HuH-7 (cell line): Measurements from ENCODE around the gene COA4.
"Not testable (repeated sequence)": the region's sequence is repeated elsewhere in the genome, so short reads cannot be mapped to it uniquely, and the experiment has no call there.

ENCODE experiments used
- DNase-seq: peaks from one replicate; pipeline ENCODE4 v3.0.0; 2011; ENCODE audit warnings: low spot score

The COA4 gene

DNA sequence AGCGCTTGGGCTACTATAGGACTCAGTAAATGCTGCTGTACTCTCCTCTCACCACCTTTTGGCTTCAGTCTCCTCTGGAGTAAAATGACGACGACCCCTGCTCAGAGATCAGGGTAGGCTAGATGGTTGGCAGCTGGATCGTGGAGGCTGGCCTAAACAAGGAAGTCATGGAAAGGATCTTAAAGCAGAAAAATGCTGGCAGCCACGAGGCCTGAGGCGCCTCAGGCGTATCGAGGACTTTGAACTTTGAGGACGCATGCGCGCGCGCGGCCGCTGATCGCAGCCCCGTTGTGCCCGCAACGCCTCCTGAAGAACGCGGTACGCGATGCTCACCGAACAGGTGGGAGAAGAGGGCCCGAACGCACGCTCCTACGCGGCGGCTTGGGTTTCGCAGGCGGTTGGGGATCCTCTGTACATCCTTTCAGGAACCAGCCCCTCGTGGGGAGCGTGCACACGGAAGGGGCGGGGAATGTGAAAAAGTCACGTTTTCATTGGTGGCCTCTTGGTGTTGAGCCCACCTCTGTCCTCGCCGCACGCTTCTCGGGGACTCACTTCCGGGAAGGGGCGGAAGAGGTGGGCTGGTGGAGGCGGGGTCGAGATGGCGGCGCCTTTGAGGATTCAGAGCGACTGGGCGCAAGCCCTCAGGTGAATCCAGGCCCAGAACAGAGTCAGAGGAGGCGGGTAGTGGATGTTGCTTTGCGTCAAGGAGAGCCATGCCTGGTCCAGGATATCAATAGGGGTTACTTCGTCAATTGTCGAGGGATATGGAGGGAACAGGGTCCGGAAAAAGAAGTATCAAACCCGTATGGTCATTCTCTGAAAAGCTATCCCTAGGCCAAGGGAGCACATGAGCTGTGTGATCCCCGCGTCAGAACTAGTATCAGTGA, at the start of gene COA4, which contains the start of gene PAAF1:
COA4 (minus strand) TSS at position 423 of the 887 bp plus-strand sequence. CDS start 3,468 bp downstream, outside the sequence.
PAAF1 (plus strand) TSS at position 576 of the 887 bp plus-strand sequence; CDS start at position 599, 23 bp downstream.
- DNase-seq, result peak; percentile 94

DNA sequence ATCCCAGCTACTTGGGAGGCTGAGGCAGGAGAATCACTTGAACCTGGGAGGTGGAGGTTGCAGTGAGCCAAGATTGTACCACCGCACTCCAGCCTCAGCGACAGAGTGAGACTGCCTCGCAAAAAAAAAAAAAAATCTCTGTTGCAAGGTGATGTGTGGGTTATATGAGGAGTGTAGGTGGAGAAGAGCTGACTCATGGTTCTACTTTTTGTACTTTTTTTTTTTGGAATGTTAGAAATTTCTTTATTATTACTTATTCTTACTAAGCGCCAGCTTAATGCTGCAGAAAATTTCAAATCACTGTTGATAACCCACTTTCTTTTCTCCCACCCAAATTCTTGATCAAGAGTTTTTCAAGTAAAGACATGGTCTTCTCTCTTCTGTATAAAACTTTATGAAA, 44.5 kb upstream of the COA4 start:
- no peak for DNase-seq

DNA sequence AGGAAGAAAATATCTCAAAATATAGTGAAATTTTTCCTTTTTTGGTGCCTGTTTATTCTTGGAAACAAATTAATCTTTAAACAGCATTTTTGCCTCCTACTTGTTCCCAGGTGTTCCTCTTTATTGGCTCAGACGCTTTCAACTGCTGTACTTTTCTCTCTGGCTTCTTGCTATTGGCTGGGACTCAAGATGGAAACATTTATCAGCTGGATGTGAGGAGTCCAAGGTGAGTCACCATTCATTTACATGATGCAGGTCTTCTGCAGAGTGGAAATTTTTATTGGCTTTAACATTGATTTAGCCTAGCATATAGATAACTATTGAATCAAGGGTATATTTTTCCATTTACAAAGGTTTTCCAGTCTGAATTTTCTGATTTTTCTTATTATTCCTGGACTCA, 39.8 kb upstream of the COA4 start:
- DNase-seq, result no peak

DNA sequence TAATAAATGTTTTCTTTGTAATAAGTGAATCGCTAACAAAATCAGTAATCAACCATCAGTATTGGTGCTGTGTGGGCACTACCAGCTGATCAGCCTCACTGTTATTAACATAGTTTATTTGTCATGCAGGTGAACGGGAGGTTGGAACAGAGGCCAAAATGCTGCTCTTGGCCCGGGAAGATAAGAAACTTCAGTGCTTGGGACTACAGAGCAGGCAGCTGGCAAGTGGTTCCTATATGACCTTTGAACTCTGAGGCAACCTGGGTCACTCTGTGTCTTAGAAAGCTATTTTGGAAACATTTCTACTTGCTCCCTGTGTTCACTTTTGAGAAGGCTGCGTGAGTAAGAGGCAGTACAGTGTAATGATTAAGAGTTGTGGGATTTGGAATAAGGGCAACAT, 37.6 kb upstream of the COA4 start:
- DNase-seq, result no peak

DNA sequence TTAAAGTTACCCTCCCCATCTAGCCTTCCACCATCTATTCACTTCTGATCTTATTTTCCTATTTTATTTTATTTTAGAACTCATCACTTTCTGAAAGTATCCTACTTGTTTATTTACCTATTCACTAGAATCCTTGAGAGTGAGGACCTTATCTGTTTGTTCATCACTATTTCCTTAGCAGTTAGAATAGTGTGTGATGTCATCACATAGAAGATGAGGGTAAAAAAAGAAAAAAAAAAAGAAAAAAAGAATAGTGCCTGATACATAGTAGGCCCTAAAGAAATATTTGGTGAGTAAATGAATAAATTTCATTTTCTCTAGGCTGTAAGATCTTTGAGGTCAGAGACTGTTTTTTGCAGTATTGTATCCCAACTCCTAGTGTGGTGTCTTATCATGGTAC, 36.8 kb upstream of the COA4 start:
- DNase-seq, result no peak

DNA sequence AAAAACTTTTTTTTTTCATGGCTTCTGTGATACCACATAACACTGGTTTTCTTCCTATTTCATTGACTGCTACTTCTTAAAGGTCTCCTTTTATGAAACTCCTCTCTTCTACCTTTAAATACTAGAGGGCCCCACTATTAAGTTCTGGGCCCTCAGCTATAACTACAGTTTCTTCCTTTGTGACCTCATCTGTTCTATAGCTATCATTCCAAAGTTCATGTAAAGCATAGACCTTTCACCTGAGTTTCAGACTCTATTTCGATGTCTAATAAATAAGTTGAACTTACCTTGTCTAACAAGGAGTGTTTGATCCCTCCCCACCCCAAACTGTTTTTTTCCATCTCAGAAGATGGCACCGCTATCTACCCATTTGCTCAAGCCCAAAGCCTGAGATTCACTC, 35.4 kb upstream of the COA4 start:
- DNase-seq, result no peak

DNA sequence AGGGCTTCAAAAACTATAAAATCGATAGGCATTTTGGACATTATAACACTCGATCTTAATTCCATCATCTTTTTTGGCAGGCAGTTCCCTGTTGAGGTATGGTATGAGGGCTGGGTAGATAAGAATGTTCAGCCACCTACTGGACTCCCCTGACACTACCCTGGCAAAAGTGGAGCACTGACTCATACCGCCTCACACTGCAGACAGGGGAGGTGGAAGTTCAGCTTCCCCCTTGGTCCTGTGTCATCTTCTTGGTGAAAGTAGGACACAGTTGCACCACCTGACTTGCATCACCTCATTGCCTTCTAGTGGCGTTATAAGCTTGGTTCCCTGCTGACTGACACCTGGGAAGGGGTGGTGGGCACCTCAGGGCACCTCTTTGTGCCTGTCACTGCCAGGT, 30.5 kb upstream of the COA4 start:
- DNase-seq, result peak; percentile 28

DNA sequence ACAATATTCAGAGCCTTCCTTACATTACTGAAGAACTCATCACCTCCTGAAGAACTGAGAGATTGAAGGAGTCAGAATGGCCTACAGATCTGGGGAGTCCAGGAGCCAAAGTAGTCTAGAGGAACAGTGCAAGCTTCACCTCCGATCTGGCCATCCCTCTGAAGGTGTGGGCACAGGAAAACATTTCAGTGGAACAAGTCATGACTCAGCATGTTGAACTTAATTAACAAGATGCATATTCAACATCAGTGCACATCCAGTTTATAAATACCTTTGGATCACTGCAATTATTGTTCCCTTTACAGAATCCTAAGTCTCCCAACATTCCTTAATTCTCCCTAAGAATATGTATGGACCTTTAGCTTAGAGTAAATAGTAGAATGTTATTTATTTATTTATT, 25.7 kb upstream of the COA4 start:
- no peak for DNase-seq

DNA sequence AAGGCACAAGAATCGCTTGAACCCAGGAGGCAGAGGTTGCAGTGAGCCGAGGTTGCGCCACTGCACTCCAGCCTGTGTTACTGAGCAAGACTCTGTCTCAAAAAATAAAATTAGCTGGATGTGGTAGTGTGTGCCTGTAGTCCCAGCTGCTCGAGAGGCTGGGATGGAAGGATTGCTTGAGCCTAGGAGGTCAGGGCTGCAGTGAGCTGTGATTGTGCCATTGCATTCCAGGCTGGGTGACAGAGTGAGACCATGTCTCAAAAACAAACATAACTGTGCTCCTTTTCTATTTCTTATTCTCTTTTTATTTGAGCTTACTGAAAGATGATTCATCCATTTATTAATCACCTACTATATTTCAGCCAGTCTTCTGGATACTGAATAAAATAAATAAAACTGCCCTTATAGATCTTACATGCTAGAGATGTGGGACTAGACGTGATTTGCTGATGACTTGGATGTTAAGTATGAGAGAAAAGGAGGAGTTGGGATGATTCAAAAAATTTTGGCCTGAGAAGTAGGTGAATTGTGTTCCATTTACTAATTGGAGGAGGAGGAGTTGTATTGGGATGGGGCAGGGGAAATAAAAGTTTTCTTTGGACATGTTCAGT, 18.2 kb upstream of the COA4 start:
- DNase-seq, result no peak

DNA sequence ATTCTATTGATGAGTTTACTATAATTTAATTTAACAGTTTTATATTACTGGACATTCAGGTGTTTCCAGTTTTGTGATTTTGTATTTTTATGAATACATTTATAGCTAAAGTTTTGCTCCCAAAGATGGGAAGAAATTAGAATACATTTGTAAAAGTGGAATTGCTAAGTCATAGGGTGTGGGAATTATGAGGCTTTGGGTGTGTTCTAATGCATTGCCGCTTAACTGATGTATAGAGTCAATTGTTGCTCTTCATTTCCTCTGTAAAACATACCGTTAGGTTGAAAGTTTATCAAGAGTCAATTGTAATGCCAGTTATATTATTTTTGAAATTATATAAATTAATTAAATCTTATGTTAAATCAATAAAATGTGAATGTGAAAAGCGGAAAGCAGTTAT, 16.4 kb upstream of the COA4 start:
- no peak for DNase-seq

DNA sequence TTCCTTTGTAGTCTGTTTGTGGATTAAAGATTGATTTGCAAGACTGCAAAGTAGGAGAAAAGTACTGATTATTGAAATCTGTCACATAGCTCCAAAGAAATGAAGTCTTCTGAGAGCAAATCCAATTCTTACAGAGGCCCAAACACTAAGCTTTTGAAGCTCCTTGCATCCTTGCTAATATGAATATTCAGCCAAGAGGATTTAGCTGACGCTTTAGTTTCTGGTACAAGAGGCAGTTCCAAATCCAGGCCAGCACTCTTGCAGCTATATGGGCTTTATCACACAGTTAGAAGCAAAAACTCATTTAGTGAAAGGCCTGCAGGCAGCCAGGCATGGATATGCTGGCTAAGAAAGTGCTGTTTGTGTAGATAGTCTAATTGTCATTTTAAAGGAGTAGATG, 12.9 kb upstream of the COA4 start:
- no peak for DNase-seq

DNA sequence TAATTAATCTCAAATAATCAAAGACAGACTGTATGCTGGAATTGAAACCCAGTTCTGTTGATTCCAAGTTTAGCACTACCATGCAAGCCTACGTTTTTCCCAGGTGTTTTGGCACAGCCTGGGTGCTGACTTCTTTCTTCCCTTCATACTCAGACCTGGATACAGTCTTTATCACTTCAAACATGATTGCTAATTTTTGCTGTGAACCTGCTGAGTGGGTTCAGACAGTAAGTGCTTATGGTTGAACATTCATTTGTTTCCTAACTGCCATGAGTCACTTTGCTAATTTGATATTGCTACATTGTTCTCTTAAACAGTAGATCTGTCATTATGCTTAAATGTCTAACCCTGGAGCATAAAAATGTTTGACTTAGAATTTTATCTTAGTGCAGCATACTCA, 12.4 kb upstream of the COA4 start:
- DNase-seq, result no peak

DNA sequence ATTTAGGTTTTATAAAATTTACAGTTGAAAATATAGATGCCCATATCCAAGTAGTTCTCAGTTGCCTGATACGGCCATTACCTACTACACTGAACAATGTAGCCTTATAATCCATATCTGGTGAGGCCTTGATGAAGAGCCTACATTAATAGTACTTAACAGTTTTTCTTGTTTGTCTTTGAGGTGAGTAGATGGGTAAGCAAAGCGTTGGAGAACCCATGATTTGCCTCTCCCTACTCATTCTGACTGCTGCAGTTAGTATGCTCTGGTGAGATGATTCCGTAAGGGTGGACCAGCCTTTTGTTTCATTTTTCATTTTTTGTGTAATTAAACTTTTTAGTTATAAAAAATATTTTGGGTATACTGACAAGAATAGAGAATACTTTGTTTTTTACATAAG, 11.6 kb upstream of the COA4 start:
- no peak for DNase-seq

DNA sequence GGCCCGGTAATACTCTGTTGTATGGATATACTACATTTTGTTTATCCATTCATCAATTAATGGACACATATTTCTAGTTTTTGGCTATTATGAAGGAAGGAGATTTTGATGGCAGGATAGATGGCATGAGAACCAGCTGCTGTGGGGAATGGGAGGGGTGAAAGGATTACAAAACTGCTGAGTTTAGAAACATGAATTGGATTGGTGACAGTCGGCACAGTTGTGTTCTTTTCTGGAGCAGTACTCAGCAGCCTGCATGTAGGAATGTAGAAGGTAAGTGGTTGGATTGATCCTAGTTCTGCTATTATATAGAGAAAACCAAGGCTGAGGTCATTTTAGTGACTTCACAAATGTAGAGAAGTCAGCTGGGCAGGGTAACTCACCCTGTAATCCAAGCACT, 7.2 kb upstream of the COA4 start:
- no peak for DNase-seq

DNA sequence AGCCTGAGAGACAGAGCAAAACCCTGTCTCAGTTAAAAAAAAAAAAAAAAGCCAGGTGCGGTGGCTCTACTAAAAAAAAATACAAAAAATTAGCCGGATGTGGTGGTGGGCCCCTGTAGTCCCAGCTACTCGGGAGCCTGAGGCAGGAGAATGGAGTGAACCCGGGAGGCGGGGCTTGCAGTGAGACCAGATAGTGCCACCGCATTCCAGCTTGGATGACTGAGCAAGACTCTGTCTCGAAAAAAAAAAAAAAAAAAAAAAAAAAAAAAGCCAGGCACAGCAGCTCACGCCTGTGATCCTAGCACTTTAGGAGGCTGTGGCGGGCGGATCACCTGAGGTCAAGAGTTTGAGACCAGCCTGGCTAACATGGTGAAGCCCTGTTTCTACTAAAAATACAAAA, 3.8 kb upstream of the COA4 start:
- DNase-seq, result not testable (repeated sequence)

DNA sequence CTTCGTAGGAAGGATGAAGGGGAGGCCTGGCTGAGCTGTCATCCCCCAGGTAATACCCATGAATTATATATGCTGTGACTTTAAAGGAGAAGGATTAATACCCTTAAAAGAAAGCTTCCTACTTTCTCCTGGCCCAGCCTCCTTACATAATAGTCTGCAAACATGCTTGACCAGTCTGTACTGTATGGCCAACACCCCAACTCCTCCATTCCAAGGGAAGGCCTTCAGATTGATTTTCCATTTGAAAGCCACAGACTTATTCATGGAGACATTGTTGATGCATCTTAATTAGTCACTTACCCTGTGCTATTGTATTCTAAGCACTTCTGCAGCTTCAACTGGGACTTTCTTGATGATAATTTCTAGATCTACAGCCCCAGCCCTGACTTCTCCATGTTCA, 2.1 kb upstream of the COA4 start:
- no peak for DNase-seq

DNA sequence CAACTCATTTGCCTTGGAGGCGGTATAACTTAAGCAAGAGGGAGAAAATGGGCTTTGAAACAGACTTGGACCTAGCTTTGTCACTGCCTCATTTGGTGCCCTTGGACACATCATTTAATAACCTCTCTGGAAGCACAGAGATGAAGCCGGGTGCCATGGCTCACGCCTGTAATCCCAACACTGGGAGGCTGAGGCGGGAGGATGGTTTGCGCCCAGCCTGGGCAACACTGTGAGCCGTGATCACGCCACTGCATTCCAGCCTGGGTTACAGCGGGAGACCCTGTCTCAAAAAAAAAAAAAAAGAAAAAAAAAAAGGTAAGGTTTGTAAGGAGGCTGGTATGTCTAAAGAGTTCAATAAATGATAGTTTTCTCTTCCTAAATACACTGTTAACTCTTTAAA, 806 bp downstream of the COA4 start:
- no peak for DNase-seq

DNA sequence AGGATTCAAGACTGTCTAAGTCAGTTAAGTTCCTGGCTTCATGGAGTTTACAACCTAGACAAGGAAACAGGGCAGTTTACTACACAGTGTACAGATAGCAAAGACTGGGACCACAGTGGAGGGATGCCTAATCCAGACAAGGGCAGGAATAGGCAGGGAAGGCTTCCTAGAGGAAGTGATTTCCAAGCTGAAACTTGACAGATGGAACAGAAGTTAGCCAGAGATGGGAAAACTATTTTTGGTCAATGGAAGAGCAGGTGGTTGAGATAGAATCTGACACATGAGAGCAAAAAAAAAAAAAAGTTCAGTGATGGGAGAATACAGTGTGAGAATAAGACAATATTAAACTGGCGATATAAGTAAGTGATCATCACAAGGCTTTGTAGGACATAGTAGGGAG, 1.3 kb downstream of the COA4 start:
- no peak for DNase-seq

DNA sequence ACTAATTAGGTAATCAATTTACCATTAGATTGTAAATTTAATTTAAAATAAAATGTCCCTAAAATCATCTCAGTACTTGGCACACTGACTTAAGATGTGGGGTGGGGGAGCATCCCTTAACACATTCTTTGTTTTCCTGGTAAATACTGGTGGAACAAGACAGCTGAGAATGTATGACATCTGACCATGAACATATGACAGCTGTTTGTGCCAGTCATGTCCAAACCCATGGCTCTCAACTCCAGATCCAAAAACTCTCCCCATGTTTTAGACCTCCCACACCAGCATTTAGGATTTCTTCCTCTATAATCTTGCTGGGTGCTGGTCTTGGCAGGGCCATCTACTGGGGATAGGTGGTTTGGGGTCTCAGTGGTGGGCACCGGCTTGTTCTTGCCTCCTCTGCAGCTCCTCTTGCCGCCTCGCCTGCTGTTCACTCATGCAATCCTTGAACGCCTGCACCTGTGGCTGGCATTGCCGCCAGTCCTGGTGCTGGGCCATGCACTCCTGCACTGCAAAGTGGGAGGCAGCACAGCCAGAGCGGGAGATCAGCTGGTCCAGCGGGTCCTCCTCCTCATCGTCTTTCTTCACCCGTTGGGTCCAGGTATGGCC, 3.8 kb downstream of the COA4 start:
- DNase-seq, result no peak

DNA sequence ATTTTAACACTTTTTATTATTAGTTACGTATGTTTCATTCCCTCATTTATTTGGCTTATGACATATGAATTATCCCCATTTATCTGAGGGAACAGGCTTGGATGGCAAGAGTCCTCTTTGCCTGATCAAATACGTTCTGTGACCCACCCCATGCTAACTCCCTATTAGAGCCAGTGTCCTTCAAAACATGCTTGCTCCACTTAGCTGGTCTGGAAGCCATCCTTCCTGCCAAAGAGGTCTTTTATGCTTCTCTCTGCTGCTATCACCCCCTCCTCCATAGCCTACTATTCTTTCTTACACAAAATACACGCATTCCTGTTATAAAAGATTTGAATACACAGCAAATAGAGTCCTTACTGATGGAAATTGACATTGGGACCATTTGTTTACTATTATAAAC, 6.4 kb downstream of the COA4 start:
- DNase-seq, result no peak

DNA sequence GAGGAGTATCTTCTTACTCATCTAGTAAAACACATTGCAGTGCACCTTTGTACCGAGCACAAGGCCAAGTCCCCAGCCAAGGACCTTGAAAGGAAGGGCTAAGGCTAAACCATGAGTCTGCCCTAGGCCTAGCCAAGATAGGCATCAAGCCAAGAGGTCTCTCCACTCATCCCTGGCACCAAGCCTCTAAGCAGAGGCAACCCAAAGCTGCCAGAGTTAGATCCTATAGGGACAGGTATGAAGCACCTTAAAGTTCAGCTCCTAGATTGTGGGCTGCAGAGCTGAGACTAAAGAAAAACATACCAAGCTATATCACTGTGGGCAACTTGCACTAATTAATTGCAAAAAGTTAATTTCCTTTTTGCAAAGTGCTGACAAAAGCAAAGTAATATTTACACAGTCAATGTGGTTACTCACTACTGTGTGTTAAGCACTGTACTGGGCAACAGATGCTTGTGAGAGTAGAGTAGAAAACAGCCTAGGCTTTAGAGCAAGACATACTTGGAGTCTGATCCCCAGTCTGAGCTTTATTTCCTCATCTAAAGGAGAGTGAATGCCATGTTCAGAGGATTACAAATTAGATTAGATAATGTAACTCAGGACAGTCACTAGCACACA, 7.2 kb downstream of the COA4 start:
- no peak for DNase-seq

DNA sequence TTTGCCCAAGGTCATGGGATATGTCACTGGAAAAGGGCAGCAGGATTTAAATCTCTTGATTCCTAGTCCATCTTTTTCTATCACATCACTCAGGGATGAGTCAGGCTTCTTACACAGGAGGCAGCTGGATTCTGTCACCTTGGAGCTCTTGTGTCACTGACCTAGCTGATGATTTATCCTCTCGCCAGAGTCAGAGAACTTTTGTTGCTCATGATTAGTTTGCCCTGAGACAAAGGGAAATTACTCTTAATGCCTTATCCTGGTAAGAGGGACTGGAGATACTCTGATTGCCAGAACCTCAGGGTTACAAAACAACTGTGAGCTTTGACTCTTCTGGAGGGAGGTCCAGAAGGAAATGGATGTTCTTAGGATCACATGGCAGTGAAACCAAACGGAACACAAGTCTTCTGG, 10.1 kb downstream of the COA4 start:
- no peak for DNase-seq

DNA sequence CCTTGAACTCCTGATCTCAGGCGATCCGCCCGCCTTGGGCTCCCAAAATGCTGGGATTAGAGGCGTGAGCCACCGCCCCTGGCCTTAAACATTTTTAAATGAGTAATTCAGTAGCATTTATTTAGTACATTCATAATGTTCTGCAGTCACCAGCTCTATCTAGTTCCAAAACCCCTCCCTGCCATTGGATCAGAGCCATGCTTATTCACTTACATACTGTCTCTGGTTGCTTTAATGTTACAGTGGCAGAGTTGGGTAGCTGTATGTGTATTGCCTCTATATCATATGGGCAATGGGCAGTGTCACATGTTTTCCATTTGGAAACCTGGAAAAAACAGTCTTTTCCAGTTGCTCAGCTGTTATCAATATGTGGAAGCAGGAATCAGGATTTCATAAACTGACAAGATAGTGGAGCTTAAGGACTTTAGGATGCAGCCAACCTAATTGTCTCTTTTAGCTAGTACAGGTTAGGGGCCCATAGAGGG, 10.5 kb downstream of the COA4 start:
- DNase-seq, result no peak
